Sciatic nerve (tissue), 2 donors: ENCODE data around the gene CCT5. TPM values are rescaled to one million over a fixed set of nuclear protein-coding genes. Genes with fewer than 3 reads are reported as not detected.

Source experiments
- ATAC-seq: fragments of 200-7000 bp; cut with Tn5 transposase; one replicate; pipeline ENCODE4 v1.9.1; 2020; ENCODE audit warnings: mild to moderate bottlenecking, moderate library complexity
- DNase-seq: peaks from one replicate; pipeline ENCODE4 v3.0.0-alpha.2; 2020; ENCODE audit warnings: low spot score
- intact Hi-C: fragments of 100-400 bp; cut with DNase I; formaldehyde crosslinking; loops from one replicate; pipeline ENCODE4 v1.14.2; 2022
- total RNA-seq: library from RNA; stranded (reverse); fragmentation: NEBNext Ultra II Directional; extraction: Animal tissue kit (Norgen Biotek cat#: 25700); gene quantifications from one replicate; pipeline ENCODE4 v1.2.1, GENCODE V29; 2021
- donor health status: DM: no; HTN: no; CAD: no.
- donor health status: DM: no; HTN: no; CAD: no.

Gene CCT5
- total RNA-seq, 1 donor from 2014 or later, result 79.5 TPM

GRCh38 chr5:10311595-10312425 lies 61.7 kb downstream of the CCT5 start:
- intact Hi-C loops, result no loop called here
- ATAC-seq, result peak; percentile 56
- DNase-seq, result no peak

DNA sequence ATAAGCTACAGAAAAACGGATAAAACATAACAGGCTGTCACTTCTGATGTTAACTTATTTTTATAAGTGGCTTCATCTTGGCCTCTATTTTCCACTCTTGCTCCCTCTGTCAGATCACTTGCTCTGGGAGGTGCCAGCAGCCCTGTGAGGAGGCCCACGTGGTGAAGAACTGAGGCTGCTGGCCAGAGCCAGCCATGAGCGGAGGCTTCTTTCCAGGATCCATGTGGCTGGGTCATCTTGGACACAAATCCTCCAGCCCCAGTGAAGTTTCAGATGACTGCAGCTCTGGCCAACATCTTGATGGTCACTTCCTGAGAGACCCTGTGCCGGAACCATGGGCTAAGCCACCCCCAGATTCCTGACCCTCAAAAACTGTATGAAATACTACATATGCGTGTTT lies 65.1 kb downstream of the CCT5 start:
- ATAC-seq (peak; percentile 36), DNase-seq (no peak)
- intact Hi-C loops, result no loop called here

Other genes with a start within 250 kb of the CCT5 start
- gene ATPSCKMT, start 392 bp upstream of the CCT5 start, total RNA-seq, result 20.8 TPM
- gene CMBL, start 57.6 kb downstream of the CCT5 start, total RNA-seq, result 17.5 TPM
- 174 TPM for gene MARCHF6, start 103.4 kb downstream of the CCT5 start, total RNA-seq
- gene ROPN1L, start 191.6 kb downstream of the CCT5 start, total RNA-seq, result 0.94 TPM